HUDEP-2 (cell line): ENCODE measurements around the gene FARP2.
"Not testable (repeated sequence)": the region's sequence is repeated elsewhere in the genome, so short reads cannot be mapped to it uniquely, and the experiment has no call there.

Source experiments
- DNase-seq, 76 experiments: peaks; one replicate each; lab custom pipeline; 2025; ENCODE audit not compliant: unreplicated experiment in 76 of 76; lab: John Stamatoyannopoulos, UW

Gene FARP2

DNA sequence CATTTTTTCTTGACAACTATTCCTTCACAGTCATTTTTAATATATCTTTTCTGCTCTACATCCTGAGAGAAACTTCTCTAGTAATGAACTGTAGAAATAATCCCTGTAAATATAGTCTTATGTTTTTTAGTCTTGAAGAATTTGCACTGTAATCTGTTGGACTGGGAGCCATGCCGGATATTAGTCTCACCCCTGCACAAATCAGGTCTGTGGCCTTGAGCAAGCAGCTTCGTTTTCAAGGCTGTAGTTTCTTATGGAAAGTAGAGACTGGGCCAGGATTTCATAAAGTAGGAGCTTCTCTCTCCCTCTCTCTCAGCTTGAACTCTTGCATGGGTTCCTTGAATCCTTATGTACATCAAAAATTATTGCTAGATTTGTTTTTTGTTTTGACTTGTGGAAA lies 8.7 kb downstream of the FARP2 start:
- DNase-seq: no peak

DNA sequence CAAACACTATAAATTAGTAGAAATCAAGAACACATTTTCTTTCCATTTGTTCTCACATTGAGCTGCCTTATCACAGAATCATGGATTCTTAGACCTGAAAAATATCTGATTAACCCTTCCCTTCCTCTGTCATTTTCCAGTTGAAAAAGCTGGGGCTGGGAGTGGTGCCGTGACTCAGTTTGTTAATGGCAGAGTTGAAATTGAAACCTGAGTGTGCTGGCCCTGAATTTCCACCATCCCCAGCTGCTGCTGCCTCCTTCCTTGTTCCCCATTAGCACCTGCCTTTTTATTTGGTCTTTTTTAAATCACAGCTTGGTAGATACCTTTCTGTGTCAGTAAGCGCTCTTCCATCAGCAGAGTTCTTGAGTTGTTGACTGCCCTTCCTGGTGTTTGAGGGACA lies 10.6 kb downstream of the FARP2 start:
- DNase-seq: no peak

DNA sequence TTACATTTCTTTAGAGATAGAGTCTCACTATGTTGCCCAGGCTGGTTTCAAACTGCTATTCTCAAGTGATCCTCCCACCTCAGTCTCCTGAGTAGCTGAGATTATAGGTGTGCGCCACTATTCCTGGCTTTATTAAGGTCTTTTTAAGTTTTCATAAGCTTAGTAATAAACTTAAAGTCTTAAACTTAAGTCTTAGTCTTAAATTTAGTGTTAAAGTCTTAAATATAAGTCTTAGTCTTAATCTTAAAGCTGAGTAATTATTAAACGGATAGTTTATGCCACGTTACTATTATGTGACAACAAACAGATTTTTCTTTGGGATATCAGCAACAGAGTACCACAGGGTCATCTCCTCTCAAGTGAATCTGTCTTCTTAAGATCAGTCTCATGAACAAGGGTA lies 12.6 kb downstream of the FARP2 start:
- no peak for DNase-seq

GRCh38 chr2:241372361-241372992 lies 16.4 kb downstream of the FARP2 start:
- DNase-seq: no peak

DNA sequence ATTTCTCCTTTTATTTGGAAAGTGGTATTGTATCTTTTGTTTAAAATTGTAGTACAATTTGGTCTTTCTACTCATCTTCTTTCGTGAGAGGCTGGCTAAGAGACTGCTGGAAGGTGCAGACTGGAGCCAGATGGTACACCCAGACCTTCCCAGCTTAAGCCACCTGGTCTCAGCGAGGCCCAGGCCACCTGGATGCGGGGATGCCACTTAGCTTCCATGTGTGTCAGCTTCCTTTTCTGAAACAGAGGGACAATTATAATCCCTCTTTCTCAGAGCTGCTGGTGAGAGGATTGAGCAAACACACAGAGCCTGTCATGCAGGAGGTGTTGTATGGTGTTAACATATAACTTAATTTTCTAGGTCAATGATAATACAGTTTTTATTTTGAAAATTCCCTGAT lies 17.4 kb downstream of the FARP2 start:
- no peak for DNase-seq

- not testable (repeated sequence) for DNase-seq
Observed at GRCh38 chr2:241373906-241374305, 17.8 kb downstream of the FARP2 start.

DNA sequence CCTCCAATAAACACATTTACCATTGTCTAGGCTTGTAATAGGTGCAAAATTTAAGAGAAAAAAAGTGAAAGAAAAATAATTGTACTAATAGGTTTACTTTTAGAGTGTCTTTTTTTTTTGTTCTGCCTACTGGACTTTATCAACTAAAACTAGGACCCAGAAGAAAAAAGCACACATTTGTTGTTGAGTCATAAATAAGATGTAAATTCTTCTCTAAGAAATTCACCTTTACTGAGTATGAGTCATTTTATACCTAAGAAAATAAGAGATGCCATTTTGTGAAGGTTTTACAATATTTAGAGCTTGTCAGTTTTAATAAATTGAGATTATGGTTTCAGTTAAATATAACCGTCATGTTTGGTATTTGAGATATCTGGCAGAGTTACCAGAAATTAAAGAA lies 19.2 kb downstream of the FARP2 start:
- no peak for DNase-seq

- DNase-seq: no peak
Observed at GRCh38 chr2:241376808-241377207, 20.7 kb downstream of the FARP2 start.

GRCh38 chr2:241378816-241379215 lies 22.7 kb downstream of the FARP2 start:
- DNase-seq: no peak

- no peak for DNase-seq
Observed at GRCh38 chr2:241379481-241380480, 23.7 kb downstream of the FARP2 start.

- DNase-seq: no peak
Observed at GRCh38 chr2:241381872-241382271, 25.8 kb downstream of the FARP2 start.

DNA sequence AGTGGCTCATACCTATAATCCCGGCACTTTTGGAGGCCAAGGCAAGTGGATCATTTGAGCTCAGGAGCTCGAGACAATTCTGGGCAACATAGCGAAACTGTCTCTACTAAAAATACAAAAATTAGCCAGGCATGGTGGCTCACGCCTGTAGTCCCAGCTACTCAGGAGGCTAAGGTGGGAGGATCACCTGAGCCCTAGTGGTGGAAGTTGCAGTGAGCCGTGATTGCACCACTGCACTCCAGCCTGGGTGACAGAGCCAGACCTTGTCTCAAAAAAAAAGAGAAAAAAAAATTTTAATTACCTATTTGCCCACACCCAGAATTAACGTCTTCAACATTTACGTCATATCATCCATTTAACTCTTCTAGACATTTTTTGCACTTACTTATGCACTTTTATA lies 29.4 kb downstream of the FARP2 start:
- DNase-seq: not testable (repeated sequence)

GRCh38 chr2:241386519-241386918 lies 30.4 kb downstream of the FARP2 start:
- DNase-seq: peak in 14 of 76 experiments; percentile 2 to 28 (median 10)

DNA sequence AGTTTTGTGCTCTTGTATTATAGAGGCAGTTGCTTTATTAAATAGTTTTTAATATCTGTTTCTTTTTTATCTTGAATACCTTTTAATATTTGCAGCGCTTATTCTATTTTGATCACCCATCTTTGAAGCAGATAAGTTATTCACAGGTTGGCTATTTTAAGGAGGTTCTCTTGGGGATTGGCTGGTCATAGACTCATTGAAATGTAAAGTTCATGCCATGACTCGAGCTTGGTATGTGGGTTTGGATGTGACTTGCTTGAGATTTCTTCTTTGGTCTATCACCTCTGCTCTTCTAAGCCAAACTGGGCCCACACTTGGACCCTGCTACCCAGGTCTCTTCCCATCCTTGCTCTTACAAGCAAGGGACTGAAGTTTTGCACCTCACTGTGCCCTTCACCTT lies 33.6 kb downstream of the FARP2 start:
- no peak for DNase-seq

GRCh38 chr2:241390301-241391206 lies 34.5 kb downstream of the FARP2 start:
- no peak for DNase-seq

- DNase-seq: peak in 21 of 76 experiments; percentile 3 to 27 (median 13)
Observed at GRCh38 chr2:241391892-241392665, 36.0 kb downstream of the FARP2 start.

DNA sequence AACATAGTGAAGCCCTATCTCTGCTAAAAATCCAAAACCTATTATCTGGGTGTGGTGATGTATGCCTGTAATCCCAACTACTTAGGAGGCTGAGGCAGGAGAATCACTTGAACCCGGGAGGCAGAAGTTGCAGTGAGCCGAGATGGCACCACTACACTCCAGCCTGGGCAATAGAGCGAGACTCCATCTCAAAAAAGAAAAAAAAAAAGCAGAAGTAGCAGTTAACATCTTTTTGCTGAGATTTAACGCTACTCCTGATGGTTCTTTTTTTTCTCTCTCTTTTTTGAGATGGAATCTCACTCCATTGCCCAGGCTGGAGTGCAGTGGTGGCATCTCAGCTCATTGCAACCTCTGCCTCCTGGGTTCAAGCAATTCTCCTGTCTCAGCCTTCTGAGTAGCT lies 36.7 kb downstream of the FARP2 start:
- not testable (repeated sequence) for DNase-seq

DNA sequence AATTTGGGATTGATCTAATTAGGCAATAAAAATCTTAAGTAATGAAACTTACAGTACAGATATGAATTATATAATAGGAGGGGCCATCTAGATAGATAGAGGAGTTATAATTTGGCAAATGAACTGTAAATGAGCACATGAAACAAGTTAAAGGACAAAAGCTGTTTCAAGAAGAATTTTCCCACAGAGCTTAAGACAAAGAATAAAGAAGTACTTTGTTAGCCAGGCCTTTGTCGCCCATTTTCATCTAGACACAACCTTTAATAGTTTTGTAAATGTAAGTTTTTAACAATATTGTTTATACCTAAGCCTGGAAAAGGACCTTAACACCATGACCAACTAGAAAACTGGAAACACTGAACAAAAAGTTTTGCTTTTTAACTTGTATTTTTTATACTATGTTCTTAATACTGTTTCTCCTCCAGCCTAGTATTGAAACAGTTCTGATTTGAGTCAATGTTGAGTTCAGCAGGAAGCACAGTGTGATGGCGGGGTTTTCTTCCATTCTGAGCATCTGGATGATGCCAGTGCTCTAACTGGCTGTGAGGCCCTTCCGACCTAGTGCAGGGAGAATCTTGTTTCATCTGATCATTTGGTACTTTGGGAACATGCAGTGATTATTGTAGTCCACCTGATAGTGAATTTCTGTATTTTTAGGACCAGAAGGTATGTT lies 37.6 kb downstream of the FARP2 start:
- DNase-seq: no peak

- not testable (repeated sequence) for DNase-seq
Observed at GRCh38 chr2:241396809-241397208, 40.7 kb downstream of the FARP2 start.
